SK-N-SH treated with all-trans-retinoic acid at 6 μM for 48 hours (cell line): ENCODE measurements around the gene HIVEP3.

Experiments used
- ATAC-seq: fragments of 200-7000 bp; cut with Tn5 transposase; 3 replicates; pipeline ENCODE4 v1.9.1; 2020; ENCODE audit warnings: mild to moderate bottlenecking, moderate library complexity
- ARNTL ChIP-seq: fragments of 450-650 bp; formaldehyde crosslinking; IDR thresholded peaks from 2 replicates; pipeline ENCODE4 v1.5.0; 2020; ENCODE audit warnings: low read depth, mild to moderate bottlenecking, moderate library complexity, borderline replicate concordance
- CSDC2 ChIP-seq: fragments of 250-450 bp; sonication (Bioruptor Pico); IDR thresholded peaks from 2 replicates; pipeline ENCODE4 v1.5.0; 2020; ENCODE audit warnings: mild to moderate bottlenecking, moderate library complexity
- ESRRG ChIP-seq: fragments of 250-450 bp; sonication (Bioruptor Pico); IDR thresholded peaks from 2 replicates; pipeline ENCODE4 v1.6.1; 2021; ENCODE audit warnings: mild to moderate bottlenecking
- GLIS3 ChIP-seq: fragments of 250-450 bp; sonication (Bioruptor Pico); IDR thresholded peaks from 2 replicates; pipeline ENCODE4 v1.5.0; 2020; ENCODE audit warnings: mild to moderate bottlenecking, moderate library complexity
- ISL1 ChIP-seq: fragments of 250-450 bp; sonication (Bioruptor Pico); IDR thresholded peaks from 2 replicates; pipeline ENCODE4 v2.1.2; 2022; ENCODE audit warnings: mild to moderate bottlenecking, moderate library complexity
- OSR1 ChIP-seq: fragments of 250-450 bp; sonication (Bioruptor Pico); IDR thresholded peaks from 2 replicates; pipeline ENCODE4 v1.8.0; 2022; ENCODE audit warnings: moderate library complexity, mild to moderate bottlenecking, inconsistent platforms
- PATZ1 ChIP-seq: fragments of 250-450 bp; sonication (Bioruptor Pico); IDR thresholded peaks from 2 replicates; pipeline ENCODE4 v1.8.0; 2020; ENCODE audit warnings: mild to moderate bottlenecking, moderate library complexity, borderline replicate concordance
- POU6F1 ChIP-seq: fragments of 250-450 bp; sonication (Bioruptor Pico); IDR thresholded peaks from 2 replicates; pipeline ENCODE4 v1.8.0; 2021; ENCODE audit warnings: low read depth, mild to moderate bottlenecking, moderate library complexity, borderline replicate concordance
- PPARA ChIP-seq: fragments of 250-450 bp; sonication (Bioruptor Pico); IDR thresholded peaks from 2 replicates; pipeline ENCODE4 v1.5.0; 2020; ENCODE audit warnings: mild to moderate bottlenecking, borderline replicate concordance
- RARB ChIP-seq: fragments of 250-450 bp; sonication (Bioruptor Pico); IDR thresholded peaks from 2 replicates; pipeline ENCODE4 v1.8.0; 2021; ENCODE audit warnings: mild to moderate bottlenecking, moderate library complexity
- SNAI2 ChIP-seq: fragments of 250-450 bp; sonication (Bioruptor Pico); IDR thresholded peaks from 2 replicates; pipeline ENCODE4 v1.5.0; 2020; ENCODE audit warnings: mild to moderate bottlenecking, moderate library complexity
- TCF4 ChIP-seq: fragments of 250-450 bp; sonication (Bioruptor Pico); IDR thresholded peaks from 2 replicates; pipeline ENCODE4 v1.8.0; 2021; ENCODE audit warnings: mild to moderate bottlenecking, moderate library complexity, borderline replicate concordance
- TOX ChIP-seq: fragments of 250-450 bp; sonication (Bioruptor Pico); IDR thresholded peaks from 2 replicates; pipeline ENCODE4 v1.8.0; 2021; ENCODE audit warnings: mild to moderate bottlenecking, moderate library complexity, borderline replicate concordance
- TSHZ2 ChIP-seq: fragments of 250-450 bp; sonication (Bioruptor Pico); IDR thresholded peaks from 2 replicates; pipeline ENCODE4 v1.5.0; 2020; ENCODE audit warnings: mild to moderate bottlenecking, moderate library complexity
- ZC3H10 ChIP-seq: fragments of 250-450 bp; sonication (Bioruptor Pico); IDR thresholded peaks from 2 replicates; pipeline ENCODE4 v1.5.1; 2021; ENCODE audit warnings: mild to moderate bottlenecking, moderate library complexity
- ZFP3 ChIP-seq: fragments of 250-450 bp; sonication (Bioruptor Pico); IDR thresholded peaks from 2 replicates; pipeline ENCODE4 v1.5.0; 2020; ENCODE audit warnings: mild to moderate bottlenecking, moderate library complexity
- ZFP30 ChIP-seq: fragments of 450-650 bp; formaldehyde crosslinking; IDR thresholded peaks from 2 replicates; pipeline ENCODE4 v1.5.0; 2022; ENCODE audit warnings: mild to moderate bottlenecking, moderate library complexity
- ZNF565 ChIP-seq: fragments of 450-650 bp; formaldehyde crosslinking; conservative IDR thresholded peaks from 2 replicates; pipeline ENCODE4 v1.5.0; 2020; ENCODE audit warnings: low read depth, mild to moderate bottlenecking, moderate library complexity
- ZNF70 ChIP-seq: fragments of 450-650 bp; formaldehyde crosslinking; IDR thresholded peaks from 2 replicates; pipeline ENCODE4 v1.5.0; 2020; ENCODE audit warnings: mild to moderate bottlenecking, moderate library complexity
- ZNF8 ChIP-seq: fragments of 450-650 bp; formaldehyde crosslinking; IDR thresholded peaks from 2 replicates; pipeline ENCODE4 v1.5.0; 2020; ENCODE audit warnings: mild to moderate bottlenecking, moderate library complexity

HIVEP3 gene

GRCh38 chr1:41463516-41463915 lies 455.2 kb downstream of the HIVEP3 start:
- ATAC-seq: no peak
- TF ChIP-seq PATZ1 (CRISPR knock-in tag) (no peak), ZFP3 (CRISPR knock-in tag) (no peak), TOX (CRISPR knock-in tag) (no peak), CSDC2 (CRISPR knock-in tag) (no peak), SNAI2 (CRISPR knock-in tag) (no peak), ISL1 (no peak), TSHZ2 (no peak), PPARA (CRISPR knock-in tag) (no peak), POU6F1 (CRISPR knock-in tag) (no peak), ZFP30 (CRISPR knock-in tag) (no peak), TCF4 (CRISPR knock-in tag) (no peak)

DNA sequence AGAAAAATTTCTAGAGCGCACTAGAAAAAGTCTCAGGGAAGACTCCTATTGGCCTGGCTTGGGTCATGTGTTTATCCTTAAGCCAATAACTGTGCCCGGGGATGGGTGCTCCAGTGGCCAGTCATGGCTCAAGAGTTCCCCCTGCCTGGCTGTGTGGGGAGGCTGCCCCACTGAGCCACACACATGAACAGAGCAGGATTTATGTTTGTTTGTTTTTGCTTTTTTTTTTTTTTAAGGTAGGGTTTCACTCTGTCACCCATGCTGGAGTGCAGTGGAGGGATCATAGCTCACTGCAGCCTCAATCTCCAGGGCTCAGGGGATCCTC lies 456.1 kb downstream of the HIVEP3 start:
- no peak for TF ChIP-seq TSHZ2
- no peak for TF ChIP-seq TOX (CRISPR knock-in tag)
- TF ChIP-seq PATZ1 (CRISPR knock-in tag): no peak
- TF ChIP-seq ARNTL: no peak
- no peak for TF ChIP-seq RARB (CRISPR knock-in tag)
- TF ChIP-seq OSR1 (CRISPR knock-in tag): no peak
- no peak for TF ChIP-seq PPARA (CRISPR knock-in tag)
- no peak for TF ChIP-seq TCF4 (CRISPR knock-in tag)
- no peak for TF ChIP-seq ZC3H10 (CRISPR knock-in tag)
- no peak for TF ChIP-seq ZNF8 (CRISPR knock-in tag)
- TF ChIP-seq SNAI2 (CRISPR knock-in tag): no peak
- no peak for TF ChIP-seq ZFP3 (CRISPR knock-in tag)
- no peak for TF ChIP-seq ZNF70 (CRISPR knock-in tag)
- no peak for TF ChIP-seq GLIS3 (CRISPR knock-in tag)
- TF ChIP-seq POU6F1 (CRISPR knock-in tag): no peak
- TF ChIP-seq ZNF565 (CRISPR knock-in tag): no peak
- no peak for TF ChIP-seq CSDC2 (CRISPR knock-in tag)
- no peak for TF ChIP-seq ESRRG
- no peak for ATAC-seq
